A549 (cell line): Measurements from ENCODE around the gene DDX17.

Experiments used
- CTCF ChIP-seq: fragments of >200 bp; sonication (Bioruptor Twin); formaldehyde crosslinking; IDR thresholded peaks from 3 replicates; pipeline ENCODE4 v1.5.1; 2016
- POLR2A ChIP-seq: IDR thresholded peaks from 2 replicates; pipeline ENCODE4 v1.6.1; 2012; ENCODE audit warnings: mild to moderate bottlenecking, low read length
- RAD21 ChIP-seq, 2 experiments: fragments of >200 bp in 1 of 2; sonication (Bioruptor Twin) in 1 of 2; formaldehyde crosslinking in 1 of 2; IDR thresholded peaks in 1 of 2; conservative IDR thresholded peaks in 1 of 2; 2 replicates in 1 of 2; 3 replicates in 1 of 2; pipeline ENCODE4 v1.6.1; 2012 to 2018; ENCODE audit warnings: inconsistent platforms in 1 of 2
- REST ChIP-seq: fragments of 200-600 bp; sonication (generic); IDR thresholded peaks from 2 replicates; pipeline ENCODE4 v1.6.1; 2016; ENCODE audit warnings: antibody characterized with exemption, mild to moderate bottlenecking, moderate library complexity
- ZFP36 ChIP-seq: fragments of 450-650 bp; IDR thresholded peaks from 2 replicates; pipeline ENCODE4 v1.6.1; 2014; ENCODE audit warnings: borderline replicate concordance; ENCODE audit not compliant: partially characterized antibody
- TF ChIP-seq, protein P1 (sequence below): IDR thresholded peaks from 2 replicates; pipeline ENCODE4 v1.6.1; 2012

GRCh38 chr22:38435010-38435409 lies 71.1 kb downstream of the DDX17 start:
- no peak for TF ChIP-seq POLR2A
- no peak for TF ChIP-seq CTCF
- no peak for TF ChIP-seq RAD21 (conservative IDR thresholded peaks at IDR 0.05 in 1 of 2, IDR thresholded peaks at IDR 0.05 in 1 of 2)
- TF ChIP-seq, protein P1, sequence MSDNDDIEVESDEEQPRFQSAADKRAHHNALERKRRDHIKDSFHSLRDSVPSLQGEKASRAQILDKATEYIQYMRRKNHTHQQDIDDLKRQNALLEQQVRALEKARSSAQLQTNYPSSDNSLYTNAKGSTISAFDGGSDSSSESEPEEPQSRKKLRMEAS: no peak
- TF ChIP-seq ZFP36: no peak
- TF ChIP-seq REST: no peak
